Gastroesophageal sphincter (tissue), 4 donors: ENCODE results near the gene CATSPER3. TPM values are rescaled to one million over a fixed set of nuclear protein-coding genes. Genes with fewer than 3 reads are reported as not detected.
"Not testable (repeated sequence)": the region's sequence is repeated elsewhere in the genome, so short reads cannot be mapped to it uniquely, and the experiment has no call there.

Source experiments
- ATAC-seq: fragments of 150-250 bp; one replicate; pipeline ENCODE4 v1.9.1; 2016; ENCODE audit warnings: mild to moderate bottlenecking, moderate library complexity
- H3K27ac ChIP-seq, 4 donors: fragments of 200-600 bp; sonication (generic) in 3 of 4; 1 replicate in 3 of 4; 2 replicates in 1 of 4; pipeline ENCODE4 v1.5.1; 2016 to 2019
- H3K27me3 ChIP-seq: fragments of 200-600 bp; sonication (generic); one replicate; pipeline ENCODE4 v1.5.1; 2019
- H3K36me3 ChIP-seq, 2 donors: fragments of 200-600 bp; sonication (generic); one replicate each; pipeline ENCODE4 v1.5.1; 2019; ENCODE audit warnings: control low read depth in 1 of 2
- H3K4me1 ChIP-seq, 3 donors: fragments of 200-600 bp; sonication (generic); 1 replicate in 2 of 3; 2 replicates in 1 of 3; pipeline ENCODE4 v1.5.1; 2016 to 2019; ENCODE audit warnings: control low read depth in 2 of 3
- H3K4me3 ChIP-seq, 2 donors: fragments of 200-600 bp; sonication (generic); one replicate each; pipeline ENCODE4 v1.5.1; 2019; ENCODE audit warnings: mild to moderate bottlenecking in 1 of 2, moderate library complexity in 1 of 2
- H3K9me3 ChIP-seq, 3 donors: fragments of 200-600 bp; sonication (generic); one replicate each; pipeline ENCODE4 v1.5.1; 2017 to 2019; ENCODE audit warnings: control low read depth in 2 of 3
- EP300 ChIP-seq: sonication (generic); formaldehyde crosslinking; IDR thresholded peaks from one replicate; pipeline ENCODE4 v1.6.1; 2017; ENCODE audit warnings: antibody characterized with exemption, mild to moderate bottlenecking
- POLR2A ChIP-seq, 2 donors: fragments of 450-650 bp; IDR thresholded peaks; one replicate each; pipeline ENCODE4 v1.6.1; 2017; ENCODE audit warnings: antibody characterized with exemption in 2 of 2, mild to moderate bottlenecking in 2 of 2, moderate library complexity in 1 of 2
- POLR2AphosphoS5 ChIP-seq: sonication (generic); formaldehyde crosslinking; IDR thresholded peaks from one replicate; pipeline ENCODE4 v1.6.1; 2017; ENCODE audit warnings: antibody characterized with exemption
- WGBS, 2 donors: methylation state at CpG; one replicate each; pipeline ENCODE4 v1.1.5; 2018; ENCODE audit warnings: low coverage in 1 of 2; 5-methylcytosine and 5-hydroxymethylcytosine counted together
- total RNA-seq, 4 donors: library from RNA; depleted of rRNA; stranded (reverse); fragments of >200 nt; gene quantifications; one replicate each; pipeline ENCODE4 v1.1.0, GENCODE V29; 2016
- TF ChIP-seq, protein P1 (sequence below), 4 experiments: fragments of 200-600 bp in 2 of 4; fragments of 450-650 bp in 2 of 4; sonication (generic) in 1 of 4; IDR thresholded peaks; one replicate each; pipeline ENCODE4 v1.5.1; 2017 to 2019; ENCODE audit warnings: antibody characterized with exemption in 4 of 4, mild to moderate bottlenecking in 2 of 4, moderate library complexity in 2 of 4

CATSPER3 gene
- total RNA-seq, 4 donors from 2014 or later, result 0.62 to 0.78 TPM; not detected in 2

DNA sequence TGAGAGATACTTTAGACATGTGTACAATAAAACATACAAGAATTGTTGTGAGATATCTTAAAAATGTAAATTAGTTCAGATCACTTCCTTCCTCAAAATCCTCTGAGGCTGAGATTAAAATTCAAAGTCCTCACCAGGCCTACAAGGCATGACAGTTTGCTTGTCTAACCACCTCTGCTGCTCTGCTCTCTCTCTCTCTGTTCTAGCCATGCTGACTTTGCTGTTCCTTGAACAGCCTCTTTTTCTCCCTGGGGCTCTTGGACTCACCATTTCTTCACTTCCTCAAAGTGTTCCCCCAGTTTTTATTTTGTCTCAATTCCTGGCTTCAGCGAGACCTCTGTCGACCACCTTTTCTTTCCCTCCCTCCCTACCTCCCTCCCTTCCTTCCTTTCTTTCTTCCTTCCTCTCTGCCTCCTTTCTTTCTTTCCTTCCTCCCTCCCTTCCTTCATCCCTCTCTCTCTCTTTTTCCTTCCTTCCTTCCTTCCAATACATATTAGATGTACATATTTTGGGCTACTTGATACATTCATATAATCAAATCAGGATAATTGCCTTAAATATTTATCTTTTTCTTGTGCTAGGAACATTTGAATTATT, 27.0 kb downstream of the CATSPER3 start:
- TF ChIP-seq, protein P1, sequence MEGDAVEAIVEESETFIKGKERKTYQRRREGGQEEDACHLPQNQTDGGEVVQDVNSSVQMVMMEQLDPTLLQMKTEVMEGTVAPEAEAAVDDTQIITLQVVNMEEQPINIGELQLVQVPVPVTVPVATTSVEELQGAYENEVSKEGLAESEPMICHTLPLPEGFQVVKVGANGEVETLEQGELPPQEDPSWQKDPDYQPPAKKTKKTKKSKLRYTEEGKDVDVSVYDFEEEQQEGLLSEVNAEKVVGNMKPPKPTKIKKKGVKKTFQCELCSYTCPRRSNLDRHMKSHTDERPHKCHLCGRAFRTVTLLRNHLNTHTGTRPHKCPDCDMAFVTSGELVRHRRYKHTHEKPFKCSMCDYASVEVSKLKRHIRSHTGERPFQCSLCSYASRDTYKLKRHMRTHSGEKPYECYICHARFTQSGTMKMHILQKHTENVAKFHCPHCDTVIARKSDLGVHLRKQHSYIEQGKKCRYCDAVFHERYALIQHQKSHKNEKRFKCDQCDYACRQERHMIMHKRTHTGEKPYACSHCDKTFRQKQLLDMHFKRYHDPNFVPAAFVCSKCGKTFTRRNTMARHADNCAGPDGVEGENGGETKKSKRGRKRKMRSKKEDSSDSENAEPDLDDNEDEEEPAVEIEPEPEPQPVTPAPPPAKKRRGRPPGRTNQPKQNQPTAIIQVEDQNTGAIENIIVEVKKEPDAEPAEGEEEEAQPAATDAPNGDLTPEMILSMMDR (IDR thresholded peaks at IDR 0.05), result no peak
- TF ChIP-seq POLR2A (IDR thresholded peaks at IDR 0.05) (no peak), EP300 (no peak), POLR2AphosphoS5 (no peak)
- H3K4me1 ChIP-seq, result peaks cover 0 to 9% (median 0%) of the 10 kb centered on the region in 3 donors
- H3K27ac ChIP-seq, result no peak overlapping the region
- H3K27me3 ChIP-seq, result no peaks in the 10 kb centered on the region
- H3K4me3 ChIP-seq, result no peak overlapping the region
- H3K9me3 ChIP-seq, result no peaks in the 10 kb centered on the region
- no peaks in the 10 kb centered on the region for H3K36me3 ChIP-seq
- no peak for ATAC-seq
- WGBS, 2 donors, result 62 to 66% methylated on average over 2 of the region's 2 CpGs

DNA sequence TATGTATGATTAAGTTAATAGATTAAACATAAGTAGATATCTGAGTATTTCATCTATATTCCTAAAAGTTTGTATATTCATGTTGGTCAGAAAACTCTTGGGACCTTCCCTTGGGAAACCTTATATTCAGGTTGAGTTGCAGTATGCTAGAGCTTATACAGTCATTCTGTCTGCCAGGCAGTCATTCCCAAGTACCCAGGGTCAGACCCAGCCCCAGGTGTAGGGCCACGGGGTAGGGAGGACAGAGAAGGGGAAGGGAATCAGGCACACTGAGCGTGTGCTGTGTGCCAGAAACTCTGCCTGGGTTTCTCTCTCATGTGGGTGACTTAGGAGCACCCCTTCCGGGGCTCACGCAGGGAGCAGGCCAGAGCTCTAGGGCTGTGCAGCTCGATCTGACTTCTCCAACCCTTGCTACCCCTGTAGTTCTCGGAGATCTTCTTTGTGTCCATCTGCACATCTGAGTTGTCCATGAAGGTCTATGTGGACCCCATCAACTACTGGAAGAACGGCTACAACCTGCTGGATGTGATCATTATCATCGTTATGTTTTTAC, 28.2 kb downstream of the CATSPER3 start:
- H3K27ac ChIP-seq, result no peak overlapping the region
- no peaks in the 10 kb centered on the region for H3K9me3 ChIP-seq
- no peaks in the 10 kb centered on the region for H3K36me3 ChIP-seq
- H3K4me1 ChIP-seq, result peaks cover 0 to 9% (median 0%) of the 10 kb centered on the region in 3 donors
- H3K27me3 ChIP-seq, result no peaks in the 10 kb centered on the region
- no peak for ATAC-seq
- WGBS, 2 donors, result 93 to 98% methylated on average over 3 to 6 of the region's 8 CpGs
- no peak overlapping the region for H3K4me3 ChIP-seq
- TF ChIP-seq, protein P1 (IDR thresholded peaks at IDR 0.05), result no peak
- TF ChIP-seq POLR2AphosphoS5 (no peak), EP300 (no peak), POLR2A (IDR thresholded peaks at IDR 0.05) (no peak)

DNA sequence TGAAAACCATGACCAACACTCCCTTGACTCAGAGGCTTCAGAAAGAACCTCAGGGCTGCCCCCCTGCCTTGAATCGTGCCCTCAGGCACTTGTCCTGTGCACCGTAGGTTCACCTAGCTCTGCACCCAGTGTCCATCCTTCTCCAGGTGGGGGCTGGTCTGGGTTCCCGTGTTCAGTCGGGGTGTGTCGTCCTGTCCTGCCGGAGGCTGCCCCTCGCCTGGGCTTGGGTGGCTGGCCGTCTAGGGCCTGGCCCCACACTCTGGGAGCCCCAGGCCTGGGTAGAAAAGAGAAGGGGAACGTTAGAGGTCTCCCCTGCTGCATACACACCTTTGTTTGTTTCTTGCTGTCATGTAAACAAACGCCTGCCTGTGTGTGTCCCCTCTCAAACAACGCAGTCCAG, 29.3 kb downstream of the CATSPER3 start:
- TF ChIP-seq, protein P1 (IDR thresholded peaks at IDR 0.05), result no peak
- Histone ChIP-seq H3K27me3 (no peaks in the 10 kb centered on the region), H3K9me3 (no peaks in the 10 kb centered on the region), H3K27ac (no peak overlapping the region), H3K36me3 (no peaks in the 10 kb centered on the region), H3K4me3 (no peak overlapping the region), H3K4me1 (peaks cover 0 to 9% (median 0%) of the 10 kb centered on the region in 3 donors)
- WGBS, 2 donors, result 67 to 69% methylated on average over 2 to 3 of the region's 11 CpGs
- no peak for ATAC-seq

DNA sequence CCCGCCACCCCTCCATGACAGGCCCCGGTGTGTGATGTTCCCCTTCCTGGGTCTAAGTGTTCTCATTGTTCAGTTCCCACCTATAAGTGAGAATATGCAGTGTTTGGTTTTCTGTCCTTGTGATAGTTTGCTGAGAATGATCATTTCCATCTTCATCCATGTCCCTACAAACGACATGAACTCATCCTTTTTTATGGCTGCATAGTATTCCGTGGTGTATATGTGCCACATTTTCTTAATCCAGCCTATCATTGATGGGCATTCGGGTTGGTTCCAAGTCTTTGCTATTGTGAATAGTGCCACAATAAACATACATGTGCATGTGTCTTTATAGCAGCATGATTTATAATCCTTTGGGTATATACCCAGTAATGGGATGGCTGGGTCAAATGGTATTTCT, 30.4 kb downstream of the CATSPER3 start:
- not testable (repeated sequence) for H3K4me1 ChIP-seq, H3K36me3 ChIP-seq, H3K27me3 ChIP-seq, H3K9me3 ChIP-seq, H3K4me3 ChIP-seq, H3K27ac ChIP-seq, ATAC-seq
- WGBS, 2 donors, result 95 to 100% methylated on average over 1 to 3 of the region's 5 CpGs

DNA sequence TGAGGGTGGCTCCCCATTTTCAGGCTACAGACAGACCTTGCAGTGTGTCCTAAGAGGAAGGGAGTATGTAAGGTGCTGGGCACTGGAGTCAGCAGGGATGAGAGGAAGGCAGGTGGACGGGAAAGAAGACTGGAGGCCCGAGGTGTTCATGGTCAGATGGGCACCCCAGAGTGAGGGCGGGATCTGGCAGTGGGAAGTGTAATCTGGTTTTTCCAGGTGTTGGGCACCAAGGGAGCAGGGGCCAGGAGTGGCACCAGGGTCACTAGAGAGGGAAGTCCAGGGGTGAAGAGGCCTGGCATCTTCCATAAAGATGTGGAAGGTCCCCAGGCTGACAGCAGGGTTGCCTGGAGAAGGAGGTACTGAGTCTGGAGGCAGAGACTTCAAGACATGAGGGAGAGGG, 36.7 kb downstream of the CATSPER3 start:
- no peak for ATAC-seq
- H3K4me3 ChIP-seq, result no peak overlapping the region
- no peaks in the 10 kb centered on the region for H3K36me3 ChIP-seq
- H3K4me1 ChIP-seq, result no peaks in the 10 kb centered on the region
- no peak overlapping the region for H3K27ac ChIP-seq
- no peaks in the 10 kb centered on the region for H3K27me3 ChIP-seq
- H3K9me3 ChIP-seq, result no peaks in the 10 kb centered on the region
- WGBS, 2 donors, result 88% methylated on average over 3 of the region's 3 CpGs; no CpG with 5 or more reads in 1 of the 2 donors
- TF ChIP-seq POLR2AphosphoS5 (no peak), EP300 (no peak), POLR2A (IDR thresholded peaks at IDR 0.05) (no peak)
- TF ChIP-seq, protein P1 (IDR thresholded peaks at IDR 0.05), result no peak
